Lower leg skin (tissue), 4 donors: Measurements from ENCODE around the gene MCRIP1. TPM values are rescaled to one million over a fixed set of nuclear protein-coding genes. Genes with fewer than 3 reads are reported as not detected.

Experiments
- DNase-seq, 2 donors: peaks; one replicate each; pipeline ENCODE4 v3.0.0-alpha.2; 2019; ENCODE audit warnings: low spot score in 2 of 2
- H3K4me3 ChIP-seq: fragments of 200-600 bp; sonication (generic); 2 replicates; pipeline ENCODE4 v1.5.1; 2017; ENCODE audit warnings: mild to moderate bottlenecking, low read depth; ENCODE audit not compliant: poor library complexity, severe bottlenecking
- POLR2A ChIP-seq, 2 donors: fragments of 450-650 bp; IDR thresholded peaks; one replicate each; pipeline ENCODE4 v1.6.1; 2016 to 2017; ENCODE audit warnings: antibody characterized with exemption in 2 of 2, mild to moderate bottlenecking in 1 of 2, moderate library complexity in 1 of 2
- WGBS, 2 donors: methylation state at CpG; one replicate each; pipeline ENCODE4 v1.1.5; 2018; 5-methylcytosine and 5-hydroxymethylcytosine counted together
- intact Hi-C: fragments of 100-400 bp; cut with DNase I; formaldehyde crosslinking; loops from one replicate; pipeline ENCODE4 v1.15.0; 2023; ENCODE audit warnings: low total_unique reads
- total RNA-seq, 4 donors: library from RNA; depleted of rRNA; stranded (reverse); fragments of >200 nt; gene quantifications; one replicate each; pipeline ENCODE4 v1.1.0, GENCODE V29; 2016
- TF ChIP-seq, protein P1 (sequence below), 3 donors: fragments of 450-650 bp; IDR thresholded peaks; one replicate each; pipeline ENCODE4 v1.5.1; 2016; ENCODE audit warnings: antibody characterized with exemption in 3 of 3, mild to moderate bottlenecking in 3 of 3, moderate library complexity in 2 of 3

MCRIP1 gene
- total RNA-seq, 4 donors from 2014 or later = 21.6 to 41.0 (median 28.8) TPM

- intact Hi-C loops = no loop called here
- no peak overlapping the region for H3K4me3 ChIP-seq
- WGBS, 2 donors = 27 to 39% methylated on average over 2 to 11 of the region's 13 CpGs
- TF ChIP-seq, protein P1, sequence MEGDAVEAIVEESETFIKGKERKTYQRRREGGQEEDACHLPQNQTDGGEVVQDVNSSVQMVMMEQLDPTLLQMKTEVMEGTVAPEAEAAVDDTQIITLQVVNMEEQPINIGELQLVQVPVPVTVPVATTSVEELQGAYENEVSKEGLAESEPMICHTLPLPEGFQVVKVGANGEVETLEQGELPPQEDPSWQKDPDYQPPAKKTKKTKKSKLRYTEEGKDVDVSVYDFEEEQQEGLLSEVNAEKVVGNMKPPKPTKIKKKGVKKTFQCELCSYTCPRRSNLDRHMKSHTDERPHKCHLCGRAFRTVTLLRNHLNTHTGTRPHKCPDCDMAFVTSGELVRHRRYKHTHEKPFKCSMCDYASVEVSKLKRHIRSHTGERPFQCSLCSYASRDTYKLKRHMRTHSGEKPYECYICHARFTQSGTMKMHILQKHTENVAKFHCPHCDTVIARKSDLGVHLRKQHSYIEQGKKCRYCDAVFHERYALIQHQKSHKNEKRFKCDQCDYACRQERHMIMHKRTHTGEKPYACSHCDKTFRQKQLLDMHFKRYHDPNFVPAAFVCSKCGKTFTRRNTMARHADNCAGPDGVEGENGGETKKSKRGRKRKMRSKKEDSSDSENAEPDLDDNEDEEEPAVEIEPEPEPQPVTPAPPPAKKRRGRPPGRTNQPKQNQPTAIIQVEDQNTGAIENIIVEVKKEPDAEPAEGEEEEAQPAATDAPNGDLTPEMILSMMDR (IDR thresholded peaks at IDR 0.05) = no peak
- TF ChIP-seq POLR2A (IDR thresholded peaks at IDR 0.05) = no peak
- DNase-seq = no peak
Measured at GRCh38 chr17:81807839-81808238, 25.3 kb downstream of the MCRIP1 start.

GRCh38 chr17:81807210-81807719 is 25.8 kb downstream of the MCRIP1 start:
- no peak for TF ChIP-seq POLR2A (IDR thresholded peaks at IDR 0.05)
- TF ChIP-seq, protein P1 (IDR thresholded peaks at IDR 0.05) = no peak
- WGBS, 2 donors = 43 to 47% methylated on average over 13 to 18 of the region's 18 CpGs
- no peak overlapping the region for H3K4me3 ChIP-seq
- intact Hi-C loops = no loop called here
- DNase-seq = no peak

DNA sequence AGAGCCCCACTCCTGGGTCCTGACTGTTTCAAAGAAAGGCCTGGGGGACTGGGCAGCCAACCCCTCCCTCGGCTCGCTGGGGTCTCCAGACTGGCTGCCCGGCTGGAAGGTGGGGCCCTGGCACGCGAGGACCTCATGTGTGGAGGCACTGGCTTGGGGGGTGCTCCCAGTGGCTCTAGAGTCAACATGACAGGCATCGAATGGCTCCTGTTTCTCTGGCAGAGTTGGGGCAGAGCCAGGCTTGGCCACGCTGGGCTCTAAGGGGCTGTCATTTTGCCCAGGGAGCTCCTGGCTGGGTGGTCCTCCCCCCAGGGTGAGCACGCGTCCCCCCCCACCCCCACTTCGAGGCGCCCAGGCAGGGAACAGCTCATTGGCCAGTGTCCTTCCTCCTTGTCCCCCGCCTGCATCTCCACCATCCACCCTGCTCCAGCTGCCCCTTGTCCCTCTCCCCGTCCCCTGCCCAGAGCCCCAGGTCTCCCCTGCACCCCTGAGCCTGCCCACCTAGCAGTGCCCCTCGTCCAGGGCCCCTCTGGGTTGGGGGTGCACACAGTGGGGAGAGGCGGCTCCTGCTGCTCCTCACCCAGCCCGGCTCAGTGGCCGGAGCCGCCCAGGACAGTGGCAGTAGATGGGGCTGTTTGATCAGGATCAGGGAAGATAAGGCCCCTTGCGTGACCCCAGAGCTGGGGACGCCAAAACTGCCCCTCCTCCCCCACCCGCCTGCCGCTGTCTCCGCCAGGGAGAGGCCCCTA is 26.5 kb downstream of the MCRIP1 start:
- WGBS, 2 donors = 26 to 32% methylated on average over 16 to 19 of the region's 23 CpGs
- intact Hi-C loops = no loop called here
- DNase-seq = no peak
- H3K4me3 ChIP-seq = no peak overlapping the region
- no peak for TF ChIP-seq POLR2A (IDR thresholded peaks at IDR 0.05)
- TF ChIP-seq, protein P1 (IDR thresholded peaks at IDR 0.05) = no peak

DNA sequence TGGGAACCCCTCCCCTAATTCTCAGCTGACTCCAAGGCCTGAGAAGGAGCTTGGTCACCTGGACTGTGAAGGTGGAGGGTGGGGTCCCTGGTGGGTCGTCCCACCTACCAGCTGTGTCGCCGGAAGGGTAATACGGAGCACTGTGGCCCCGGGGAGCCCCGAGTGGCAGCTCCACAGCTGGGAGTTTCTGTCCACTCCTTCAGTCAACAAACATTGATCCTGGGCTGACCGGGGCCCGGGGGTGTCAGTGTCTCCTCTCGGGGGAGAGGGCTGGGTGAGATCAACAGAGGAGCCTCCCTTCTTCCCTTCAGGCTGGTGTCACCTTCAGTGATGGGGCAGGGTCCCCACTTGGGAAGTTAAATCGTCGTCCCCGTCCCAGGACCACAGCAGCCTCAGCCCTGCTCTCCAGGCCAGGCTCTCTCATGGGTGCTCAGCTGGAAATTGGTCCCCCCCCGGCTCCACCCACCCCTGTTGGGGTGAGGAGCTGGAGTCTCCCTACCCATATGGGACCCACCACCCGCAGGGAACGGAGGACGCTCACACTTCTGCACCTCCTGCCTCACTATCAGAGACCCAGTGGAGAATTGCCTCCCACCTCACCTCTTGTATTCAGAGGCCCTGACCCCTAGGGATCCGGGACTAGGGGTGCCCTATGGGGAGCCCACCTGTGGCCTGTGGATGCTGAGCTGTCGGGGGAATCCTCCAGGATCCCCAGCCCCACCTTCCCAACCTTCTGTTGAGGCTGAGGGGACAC is 27.2 kb downstream of the MCRIP1 start:
- H3K4me3 ChIP-seq = no peak overlapping the region
- no peak for DNase-seq
- intact Hi-C loops = no loop called here
- TF ChIP-seq POLR2A (IDR thresholded peaks at IDR 0.05) = no peak
- TF ChIP-seq, protein P1 (IDR thresholded peaks at IDR 0.05) = no peak
- WGBS, 2 donors = 38 to 53% methylated on average over 4 to 18 of the region's 18 CpGs

DNA sequence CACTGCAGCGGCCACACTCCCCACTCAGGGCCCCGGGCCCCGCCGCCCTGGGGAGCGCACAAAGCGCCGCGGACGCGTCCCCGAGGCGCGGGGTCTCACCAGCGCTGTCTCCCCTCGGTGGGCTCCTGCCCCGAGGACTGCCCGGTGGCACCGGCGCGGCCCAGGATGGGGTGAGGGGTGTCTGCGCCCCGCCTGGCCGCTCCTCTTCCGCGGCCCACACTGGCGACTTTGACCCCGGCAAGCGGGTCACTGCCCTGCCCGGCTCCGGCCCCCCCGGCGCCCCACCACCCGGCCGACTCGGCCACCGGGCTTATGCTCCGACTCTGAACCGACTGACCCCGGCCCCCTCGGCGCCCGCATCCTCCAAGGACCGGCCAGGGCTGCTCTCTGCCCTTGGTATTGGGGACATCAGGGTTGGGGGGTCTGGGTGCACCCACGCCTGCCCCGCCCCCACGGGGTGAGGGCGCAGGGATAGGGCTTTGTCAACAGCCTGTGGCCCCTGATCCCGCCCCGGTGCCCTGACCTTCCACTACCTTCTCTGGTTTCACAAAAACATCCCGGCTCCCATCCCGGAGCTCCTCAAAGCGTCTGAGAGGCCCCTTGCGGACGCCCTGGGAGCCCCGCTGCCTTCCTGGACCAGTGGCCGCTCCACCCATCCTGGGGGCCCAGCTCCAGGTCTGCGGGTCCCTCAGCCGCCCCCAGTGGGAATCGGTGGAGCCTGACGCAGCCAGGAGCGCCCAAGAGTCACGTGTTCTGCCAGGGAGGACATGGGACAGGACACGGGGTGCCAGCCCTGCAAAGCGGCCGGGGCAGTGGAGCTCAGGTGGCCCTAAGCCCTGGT is 28.3 kb downstream of the MCRIP1 start:
- WGBS, 2 donors = 5 to 8% methylated on average over 13 to 37 of the region's 65 CpGs
- no peak for DNase-seq
- TF ChIP-seq, protein P1 (IDR thresholded peaks at IDR 0.05) = no peak
- intact Hi-C loops = no loop called here
- H3K4me3 ChIP-seq = no peak overlapping the region
